GM12878 (cell line): ENCODE results near the gene TMC2. TPM values are rescaled to one million over a fixed set of nuclear protein-coding genes. Genes with fewer than 3 reads are reported as not detected.

Source experiments
- ATAC-seq: fragments of 200-7000 bp; cut with Tn5 transposase; 3 replicates; pipeline ENCODE4 v1.9.1; 2020; ENCODE audit warnings: mild to moderate bottlenecking, moderate library complexity
- BruUV-seq: library from RNA; stranded (reverse); fragments of 400-500 nt; replicated peaks from 2 replicates; lab custom pipeline; 2021; lab: Mats Ljungman, UMichigan
- CTCF ChIA-PET: fragments of 300-600 bp; sonication (Branson Sonifier 250); formaldehyde crosslinking; extraction: SDS; loops from one replicate; lab custom pipeline; 2021; ENCODE audit warnings: inconsistent platforms; lab: Yijun Ruan, JAX
- POLR2A ChIA-PET: fragments of 350-600 bp; formaldehyde crosslinking; extraction: SDS; loops from one replicate; lab custom pipeline; 2021; ENCODE audit warnings: inconsistent platforms; lab: Charles Lee
- RAD21 ChIA-PET: fragments of 300-600 bp; sonication (Branson Sonifier 250); formaldehyde crosslinking; loops from one replicate; lab custom pipeline; 2023; ENCODE audit warnings: antibody characterized with exemption; ENCODE audit not compliant: unreplicated experiment; lab: Charles Lee
- SMC1A ChIA-PET: fragments of 300-600 bp; sonication (Branson Sonifier 250); formaldehyde crosslinking; loops from one replicate; lab custom pipeline; 2023; ENCODE audit not compliant: unreplicated experiment, uncharacterized antibody; lab: Charles Lee
- DNase-seq: peaks from one replicate; pipeline ENCODE4 v3.0.0-alpha.2; 2011; ENCODE audit warnings: low read depth, low spot score
- FAIRE-seq: peaks from 3 replicates; lab custom pipeline; 2011; peaks lifted over from hg19 to GRCh38; lab: Jason Lieb, UNC
- H2AFZ ChIP-seq: 2 replicates; pipeline ENCODE4 v1.6.0; 2011; ENCODE audit warnings: low read depth, low read length, control low read depth; ENCODE audit not compliant: control insufficient read depth
- H3K27ac ChIP-seq: 2 replicates; pipeline ENCODE4 v1.5.1; 2011; ENCODE audit warnings: control low read depth; ENCODE audit not compliant: control insufficient read depth, insufficient read depth
- H3K27me3 ChIP-seq, 2 experiments: replicated peaks in 1 of 2; 2 replicates each; pipeline versions ENCODE4 v1.6.0 to v1.6.1; 2011; ENCODE audit warnings: low read length in 1 of 2; ENCODE audit not compliant: control insufficient read depth in 2 of 2, insufficient read depth in 2 of 2
- H3K36me3 ChIP-seq, 2 experiments: 2 replicates each; pipeline ENCODE4 v1.5.1; 2011; ENCODE audit warnings: low read length in 1 of 2; ENCODE audit not compliant: control insufficient read depth in 2 of 2, insufficient read depth in 2 of 2
- H3K4me1 ChIP-seq: 2 replicates; pipeline ENCODE4 v1.6.1; 2011; ENCODE audit warnings: mild to moderate bottlenecking, low read length, moderate library complexity, mixed read lengths; ENCODE audit not compliant: control insufficient read depth, insufficient read depth
- H3K4me2 ChIP-seq: 2 replicates; pipeline ENCODE4 v1.6.0; 2011; ENCODE audit warnings: control low read depth; ENCODE audit not compliant: control insufficient read depth, insufficient read depth
- H3K4me3 ChIP-seq: fragments of 200-600 bp; sonication (generic); 2 replicates; pipeline ENCODE4 v1.5.1; 2016
- H3K79me2 ChIP-seq: 2 replicates; pipeline ENCODE4 v1.6.0; 2011; ENCODE audit warnings: low read length; ENCODE audit not compliant: control insufficient read depth, insufficient read depth
- H3K9ac ChIP-seq: 2 replicates; pipeline ENCODE4 v1.8.0; 2011; ENCODE audit warnings: low read length, control low read depth, mixed read lengths; ENCODE audit not compliant: control insufficient read depth, insufficient read depth
- H3K9me3 ChIP-seq: replicated peaks from 3 replicates; pipeline ENCODE4 v1.5.1; 2011; ENCODE audit warnings: mild to moderate bottlenecking, low read length; ENCODE audit not compliant: control insufficient read depth, insufficient read depth
- H4K20me1 ChIP-seq: 2 replicates; pipeline ENCODE4 v1.6.0; 2011; ENCODE audit not compliant: control insufficient read depth, insufficient read depth
- CBFB ChIP-seq: IDR thresholded peaks from 2 replicates; pipeline ENCODE4 v1.6.1; 2016; ENCODE audit warnings: antibody characterized with exemption, low read depth
- CEBPZ ChIP-seq: fragments of 150-350 bp; IDR thresholded peaks from 2 replicates; pipeline ENCODE4 v1.6.1; 2016; ENCODE audit warnings: low read depth, low read length
- CHD4 ChIP-seq: fragments of 200-600 bp; sonication (generic); IDR thresholded peaks from 2 replicates; pipeline ENCODE4 v1.6.1; 2016; ENCODE audit warnings: mild to moderate bottlenecking
- GABPA ChIP-seq: IDR thresholded peaks from 2 replicates; pipeline ENCODE4 v1.6.1; 2014; ENCODE audit warnings: antibody characterized with exemption, low read depth, mild to moderate bottlenecking, inconsistent platforms
- PRDM15 ChIP-seq: fragments of 450-650 bp; formaldehyde crosslinking; IDR thresholded peaks from 2 replicates; pipeline ENCODE4 v1.4.0; 2020; ENCODE audit warnings: mild to moderate bottlenecking, moderate library complexity
- RELB ChIP-seq: fragments of 450-650 bp; IDR thresholded peaks from 2 replicates; pipeline ENCODE4 v1.6.1; 2017; ENCODE audit warnings: low read depth, mild to moderate bottlenecking, moderate library complexity
- RFX5 ChIP-seq: IDR thresholded peaks from 2 replicates; pipeline ENCODE4 v1.6.1; 2011; ENCODE audit warnings: low read depth, low read length, improper control_type of control experiment
- WGBS: methylation state at CpG from one replicate; pipeline ENCODE4 v1.1.6; 2016; ENCODE audit warnings: low lambda C conversion rate; ENCODE audit not compliant: insufficient replicate concordance, insufficient coverage; ENCODE audit errors: missing lambda C conversion rate; 5-methylcytosine and 5-hydroxymethylcytosine counted together
- in situ Hi-C: fragments of 300-500 bp; cut with MboI; formaldehyde crosslinking; loops from 9 replicates; pipeline ENCODE4 v1.14.3; 2018; ENCODE audit warnings: mixed read lengths
- intact Hi-C: fragments of 100-400 bp; cut with micrococcal nuclease; formaldehyde crosslinking; loops from one replicate; pipeline ENCODE4 v1.14.2; 2022; ENCODE audit not compliant: unreplicated experiment
- polyA plus RNA-seq, 11 experiments: library from polyadenylated mRNA; depleted of rRNA in 4 of 11; unstranded in 6 of 11; stranded (reverse) in 5 of 11; fragments of >200 nt; fragmentation: Nextera tagmentation in 4 of 11; fragmentation: Illumina TruSeq in 1 of 11; extraction: Ambion mirVana in 4 of 11; extraction: Trizol in 1 of 11; gene quantifications; 1 replicate in 1 of 11; 2 replicates in 10 of 11; pipeline versions ENCODE4 v1.2.1 to v1.2.3, GENCODE V29; 2011 to 2016; ENCODE audit warnings: inconsistent platforms in 2 of 11, missing spikeins in 2 of 11, low read depth in 1 of 11
- total RNA-seq, 4 experiments: library from RNA; depleted of rRNA in 3 of 4; stranded (reverse); fragments of >200 nt in 3 of 4; fragmentation: Illumina TruSeq in 1 of 4; extraction: Trizol in 1 of 4; gene quantifications; 2 replicates each; pipeline versions ENCODE4 v1.2.1 to v1.2.3, GENCODE V29; 2013 to 2021

The TMC2 gene
- total and polyA plus RNA-seq, 10 of the 15 experiments (the other 5 are each of a cell fraction or from before 2014, with no cell fraction given) = 0.08 TPM; not detected in 9

- ATAC-seq = no peak
- DNase-seq = no peak
- Histone ChIP-seq H3K9me3 (no peaks in the 10 kb centered on the region), H3K4me2 (no peak overlapping the region), H2AFZ (no peak overlapping the region), H3K27ac (no peak overlapping the region), H3K79me2 (no peaks in the 10 kb centered on the region), H3K4me3 (no peak overlapping the region), H3K27me3 (peaks cover 0 to 2% of the 10 kb centered on the region in 2 experiments; a peak in 2 of 4 replicates), H3K36me3 (no peaks in the 10 kb centered on the region), H4K20me1 (no peaks in the 10 kb centered on the region), H3K9ac (no peak overlapping the region), H3K4me1 (no peaks in the 10 kb centered on the region)
- POLR2A ChIA-PET = no interaction called here
- TF ChIP-seq CHD4 (no peak), RFX5 (no peak), CEBPZ (no peak), RELB (no peak), GABPA (no peak), CBFB (no peak), PRDM15 (CRISPR knock-in tag) (no peak)
- BruUV-seq = no TSS peak
- WGBS = 12% methylated on average over 10 of the region's 10 CpGs
- RAD21 ChIA-PET = no interaction called here
- SMC1A ChIA-PET = no interaction called here
- CTCF ChIA-PET = no interaction called here
- intact Hi-C loops (no loop called here), in situ Hi-C loops (no loop called here)
- no peak for FAIRE-seq
Observed at GRCh38 chr20:2578475-2579192, 42.3 kb downstream of the TMC2 start.
